Heart left ventricle (tissue), 13 donors: ENCODE data around the gene NAGS.

Experiments
- POLR2A ChIP-seq, 2 donors: fragments of 450-650 bp; IDR thresholded peaks; one replicate each; pipeline ENCODE4 v1.6.1; 2017; ENCODE audit warnings: antibody characterized with exemption in 2 of 2, mild to moderate bottlenecking in 2 of 2, moderate library complexity in 2 of 2
- TF ChIP-seq, protein P1 (sequence below), 12 donors: fragments of 200-600 bp; sonication (generic) in 4 of 12; IDR thresholded peaks; one replicate each; pipeline versions ENCODE4 v1.5.0 to v1.8.0; 2018 to 2022; ENCODE audit warnings: antibody characterized with exemption in 12 of 12, mild to moderate bottlenecking in 5 of 12
- donor health status: ischemic (EF 13 %, LVEDD 7.1; RV severe dilation, severe dysfunction).
- donor health status: DM: no; HTN: yes; CAD: no.
- donor health status: DM: no; HTN: no; CAD: no.
- donor health status: ischemic (EF 25% LVEDD 6.9; RV normal size, moderate dysfunction).
- donor health status: ischemic (EF 25% LVEDD 5.7; RV mildly dilated, moderate dysfunction).
- donor health status: ischemic (EF 35%, LVEDD 5.7; RV mildly dilated, moderate dysfunction).
- donor health status: nonischemic (EF 11% LVEDD 7.7; RV severe dilation, severe dysfunction).
- donor health status: DM: yes; HTN: yes; CAD: no.
- donor health status: PGD.
- donor health status: ischemic (EF 29% LVEDD 5.4; RV normal size, mild dysfunction).
- donor health status: nonischemic (EF 23%, LVEDD 6.1; RV moderate dilation, normal function).

DNA sequence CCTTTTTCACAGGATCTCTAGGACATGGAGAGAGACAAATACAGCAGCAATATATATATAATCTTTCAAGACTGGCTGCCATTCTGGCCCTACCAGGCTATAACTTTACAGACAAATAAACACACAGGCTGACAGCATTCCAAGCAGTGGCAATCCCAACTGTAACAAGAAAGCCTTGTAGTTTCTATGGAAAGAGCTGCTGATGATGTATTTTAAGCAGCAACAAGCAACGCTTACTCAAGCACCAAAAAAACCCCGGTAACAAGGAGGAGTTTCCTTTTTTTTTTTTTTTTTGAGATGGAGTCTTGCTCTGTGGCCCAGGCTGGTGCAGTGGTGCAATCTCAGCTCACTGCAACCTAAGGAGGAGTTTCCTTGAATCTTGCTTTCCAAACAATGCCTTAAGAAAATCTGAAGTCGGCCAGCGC is 38.9 kb downstream of the NAGS start:
- TF ChIP-seq, protein P1, sequence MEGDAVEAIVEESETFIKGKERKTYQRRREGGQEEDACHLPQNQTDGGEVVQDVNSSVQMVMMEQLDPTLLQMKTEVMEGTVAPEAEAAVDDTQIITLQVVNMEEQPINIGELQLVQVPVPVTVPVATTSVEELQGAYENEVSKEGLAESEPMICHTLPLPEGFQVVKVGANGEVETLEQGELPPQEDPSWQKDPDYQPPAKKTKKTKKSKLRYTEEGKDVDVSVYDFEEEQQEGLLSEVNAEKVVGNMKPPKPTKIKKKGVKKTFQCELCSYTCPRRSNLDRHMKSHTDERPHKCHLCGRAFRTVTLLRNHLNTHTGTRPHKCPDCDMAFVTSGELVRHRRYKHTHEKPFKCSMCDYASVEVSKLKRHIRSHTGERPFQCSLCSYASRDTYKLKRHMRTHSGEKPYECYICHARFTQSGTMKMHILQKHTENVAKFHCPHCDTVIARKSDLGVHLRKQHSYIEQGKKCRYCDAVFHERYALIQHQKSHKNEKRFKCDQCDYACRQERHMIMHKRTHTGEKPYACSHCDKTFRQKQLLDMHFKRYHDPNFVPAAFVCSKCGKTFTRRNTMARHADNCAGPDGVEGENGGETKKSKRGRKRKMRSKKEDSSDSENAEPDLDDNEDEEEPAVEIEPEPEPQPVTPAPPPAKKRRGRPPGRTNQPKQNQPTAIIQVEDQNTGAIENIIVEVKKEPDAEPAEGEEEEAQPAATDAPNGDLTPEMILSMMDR (IDR thresholded peaks at IDR 0.05) = no peak
- TF ChIP-seq POLR2A (IDR thresholded peaks at IDR 0.05) = no peak
